ENCODE data around the gene COG7. TPM values are rescaled to one million over a fixed set of nuclear protein-coding genes. Genes with fewer than 3 reads are reported as not detected.

The COG7 gene
- total and polyA plus RNA-seq, 2 of the 13 experiments (the other 11 are each of a cell fraction or from before 2014, with no cell fraction given): 12.6 to 54.5 TPM

- TF ChIP-seq, protein P1, sequence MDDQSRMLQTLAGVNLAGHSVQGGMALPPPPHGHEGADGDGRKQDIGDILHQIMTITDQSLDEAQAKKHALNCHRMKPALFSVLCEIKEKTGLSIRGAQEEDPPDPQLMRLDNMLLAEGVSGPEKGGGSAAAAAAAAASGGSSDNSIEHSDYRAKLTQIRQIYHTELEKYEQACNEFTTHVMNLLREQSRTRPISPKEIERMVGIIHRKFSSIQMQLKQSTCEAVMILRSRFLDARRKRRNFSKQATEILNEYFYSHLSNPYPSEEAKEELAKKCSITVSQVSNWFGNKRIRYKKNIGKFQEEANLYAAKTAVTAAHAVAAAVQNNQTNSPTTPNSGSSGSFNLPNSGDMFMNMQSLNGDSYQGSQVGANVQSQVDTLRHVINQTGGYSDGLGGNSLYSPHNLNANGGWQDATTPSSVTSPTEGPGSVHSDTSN (CRISPR knock-in tag; IDR thresholded peaks at IDR 0.05; ENCODE audit: borderline replicate concordance): peak; percentile 62; the same call in 1 of the 2 replicates
- peak; percentile 98 for TF ChIP-seq RXRA (CRISPR knock-in tag; IDR thresholded peaks at IDR 0.05)
- TF ChIP-seq, protein P2, sequence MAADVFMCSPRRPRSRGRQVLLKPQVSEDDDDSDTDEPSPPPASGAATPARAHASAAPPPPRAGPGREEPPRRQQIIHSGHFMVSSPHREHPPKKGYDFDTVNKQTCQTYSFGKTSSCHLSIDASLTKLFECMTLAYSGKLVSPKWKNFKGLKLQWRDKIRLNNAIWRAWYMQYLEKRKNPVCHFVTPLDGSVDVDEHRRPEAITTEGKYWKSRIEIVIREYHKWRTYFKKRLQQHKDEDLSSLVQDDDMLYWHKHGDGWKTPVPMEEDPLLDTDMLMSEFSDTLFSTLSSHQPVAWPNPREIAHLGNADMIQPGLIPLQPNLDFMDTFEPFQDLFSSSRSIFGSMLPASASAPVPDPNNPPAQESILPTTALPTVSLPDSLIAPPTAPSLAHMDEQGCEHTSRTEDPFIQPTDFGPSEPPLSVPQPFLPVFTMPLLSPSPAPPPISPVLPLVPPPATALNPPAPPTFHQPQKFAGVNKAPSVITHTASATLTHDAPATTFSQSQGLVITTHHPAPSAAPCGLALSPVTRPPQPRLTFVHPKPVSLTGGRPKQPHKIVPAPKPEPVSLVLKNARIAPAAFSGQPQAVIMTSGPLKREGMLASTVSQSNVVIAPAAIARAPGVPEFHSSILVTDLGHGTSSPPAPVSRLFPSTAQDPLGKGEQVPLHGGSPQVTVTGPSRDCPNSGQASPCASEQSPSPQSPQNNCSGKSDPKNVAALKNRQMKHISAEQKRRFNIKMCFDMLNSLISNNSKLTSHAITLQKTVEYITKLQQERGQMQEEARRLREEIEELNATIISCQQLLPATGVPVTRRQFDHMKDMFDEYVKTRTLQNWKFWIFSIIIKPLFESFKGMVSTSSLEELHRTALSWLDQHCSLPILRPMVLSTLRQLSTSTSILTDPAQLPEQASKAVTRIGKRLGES (CRISPR knock-in tag; IDR thresholded peaks at IDR 0.05; ENCODE audit: borderline replicate concordance): no peak; the same call in 1 of the 2 replicates
- 0 out of 2 replicates have a peak, but pooled peaks have one; percentile 56 for TF ChIP-seq RERE (CRISPR knock-in tag; IDR thresholded peaks at IDR 0.05; ENCODE audit: low read depth)
- no peak for TF ChIP-seq FOXA1 (IDR thresholded peaks at IDR 0.05)
- TF ChIP-seq FOXA1 (CRISPR knock-in tag; IDR thresholded peaks at IDR 0.05): peak; percentile 42
- TF ChIP-seq, protein P3, sequence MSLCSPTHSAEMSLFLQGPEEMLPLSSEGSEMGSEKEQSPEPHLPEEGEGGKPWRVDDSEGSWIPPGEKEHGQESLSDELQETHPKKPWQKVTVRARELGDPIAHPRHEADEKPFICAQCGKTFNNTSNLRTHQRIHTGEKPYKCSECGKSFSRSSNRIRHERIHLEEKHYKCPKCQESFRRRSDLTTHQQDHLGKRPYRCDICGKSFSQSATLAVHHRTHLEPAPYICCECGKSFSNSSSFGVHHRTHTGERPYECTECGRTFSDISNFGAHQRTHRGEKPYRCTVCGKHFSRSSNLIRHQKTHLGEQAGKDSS (CRISPR knock-in tag; IDR thresholded peaks at IDR 0.05; ENCODE audit: borderline replicate concordance, low read depth): peak; percentile 89
- peak; percentile 96; the same call in 1 of the 2 replicates for TF ChIP-seq KLF9 (CRISPR knock-in tag; IDR thresholded peaks at IDR 0.05; ENCODE audit: low read depth)
- TF ChIP-seq, protein P4, sequence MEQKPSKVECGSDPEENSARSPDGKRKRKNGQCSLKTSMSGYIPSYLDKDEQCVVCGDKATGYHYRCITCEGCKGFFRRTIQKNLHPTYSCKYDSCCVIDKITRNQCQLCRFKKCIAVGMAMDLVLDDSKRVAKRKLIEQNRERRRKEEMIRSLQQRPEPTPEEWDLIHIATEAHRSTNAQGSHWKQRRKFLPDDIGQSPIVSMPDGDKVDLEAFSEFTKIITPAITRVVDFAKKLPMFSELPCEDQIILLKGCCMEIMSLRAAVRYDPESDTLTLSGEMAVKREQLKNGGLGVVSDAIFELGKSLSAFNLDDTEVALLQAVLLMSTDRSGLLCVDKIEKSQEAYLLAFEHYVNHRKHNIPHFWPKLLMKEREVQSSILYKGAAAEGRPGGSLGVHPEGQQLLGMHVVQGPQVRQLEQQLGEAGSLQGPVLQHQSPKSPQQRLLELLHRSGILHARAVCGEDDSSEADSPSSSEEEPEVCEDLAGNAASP (CRISPR knock-in tag; IDR thresholded peaks at IDR 0.05; ENCODE audit: borderline replicate concordance): peak; percentile 77
These were observed at the start of gene COG7 (continued) for GRCh38 chr16:23452572-23453337.

Measured in HepG2 (cell line).